Measurements from ENCODE around the gene ZCCHC4. TPM values are rescaled to one million over a fixed set of nuclear protein-coding genes. Genes with fewer than 3 reads are reported as not detected.

ZCCHC4 gene
- total and polyA plus RNA-seq, 2 of the 8 experiments (the other 6 are each of a cell fraction or from before 2014, with no cell fraction given) = 9.8 to 12.5 TPM

- H2BK12ac ChIP-seq (ENCODE audit: low read depth, low read length) = no peak overlapping the region
- H3K27me3 ChIP-seq (replicated peaks in 1 of 4; ENCODE audit: control insufficient read depth in 3 of 4, extremely low read depth in 1 of 4, insufficient read depth in 3 of 4, low read length in 3 of 4) = no peaks in the 10 kb centered on the region
- no peak overlapping the region for H3K4me2 ChIP-seq (ENCODE audit: insufficient read depth in 1 of 2, low read depth in 2 of 2, low read length in 2 of 2)
- FAIRE-seq = no peak
- DNase-seq (ENCODE audit: low read depth in 1 of 2, low spot score in 2 of 2) = no peak
- peaks cover 0 to 2% of the 10 kb centered on the region in 2 experiments for H4K20me1 ChIP-seq (replicated peaks in 1 of 2; ENCODE audit: control insufficient read depth in 1 of 2, insufficient read depth in 2 of 2, low read length in 2 of 2)
- no peak overlapping the region for H3K18ac ChIP-seq (ENCODE audit: extremely low read depth, low read length)
- H3K14ac ChIP-seq (ENCODE audit: insufficient read length) = no peak overlapping the region
- no peak overlapping the region for H2BK20ac ChIP-seq (ENCODE audit: low read length)
- no peak overlapping the region for H3K4ac ChIP-seq (replicated peaks; ENCODE audit: insufficient read length, low read depth, low read length)
- CTCF ChIA-PET (ENCODE audit: partially characterized antibody) = no interaction called here
- H2BK120ac ChIP-seq (replicated peaks; ENCODE audit: low read depth, low read length) = no peak overlapping the region
- H3K27ac ChIP-seq (ENCODE audit: low read depth, low read length) = no peak overlapping the region
- H3K56ac ChIP-seq (replicated peaks; ENCODE audit: insufficient read length, low read depth, low read length) = no peak overlapping the region
- no peaks in the 10 kb centered on the region for H3K9me3 ChIP-seq (ENCODE audit: insufficient read depth in 2 of 2, low read depth in 1 of 2, low read length in 1 of 2)
- POLR2A ChIA-PET (ENCODE audit: partially characterized antibody) = no interaction called here
- H3K36me3 ChIP-seq (ENCODE audit: control insufficient read depth in 2 of 4, insufficient read depth in 4 of 4, low read length in 3 of 4) = peaks cover 0 to 64% (median 18%) of the 10 kb centered on the region in 4 experiments; a peak in 7 of 8 replicates
- 80% methylated on average over 1 of the region's 1 CpG; no CpG with 5 or more reads in 1 of the 2 experiments for WGBS, 2 experiments (ENCODE audit: extremely low coverage in 1 of 2, insufficient coverage in 1 of 2, insufficient read length in 1 of 2, insufficient replicate concordance in 2 of 2, low coverage in 1 of 2, low lambda C conversion rate in 2 of 2, missing lambda C conversion rate in 1 of 2)
- no peak overlapping the region for H2AK5ac ChIP-seq (ENCODE audit: low read depth, low read length)
- H4K91ac ChIP-seq (replicated peaks; ENCODE audit: insufficient read length, low read length) = no peak overlapping the region
- no peak overlapping the region for H2BK5ac ChIP-seq (ENCODE audit: low read depth, low read length)
- no peak overlapping the region for H4K8ac ChIP-seq (ENCODE audit: extremely low read depth, insufficient read depth, low read length)
- H3K79me2 ChIP-seq (ENCODE audit: control insufficient read depth in 1 of 2, insufficient read depth in 2 of 2, low read length in 2 of 2) = no peaks in the 10 kb centered on the region
- H2AFZ ChIP-seq (ENCODE audit: low read length) = no peak overlapping the region
- H3K4me3 ChIP-seq (ENCODE audit: extremely low read depth in 1 of 4, insufficient read depth in 2 of 4, low read depth in 3 of 4, low read length in 4 of 4) = no peak overlapping the region
- no peaks in the 10 kb centered on the region; the same call in 1 of the 2 replicates for H3K79me1 ChIP-seq (ENCODE audit: low read depth, low read length)
- H3K23ac ChIP-seq (ENCODE audit: insufficient read length) = no peak overlapping the region
- no peak overlapping the region for H3K9ac ChIP-seq (replicated peaks in 1 of 4; ENCODE audit: extremely low read depth in 1 of 4, low read depth in 3 of 4, low read length in 3 of 4)
- H3K4me1 ChIP-seq (replicated peaks in 1 of 4; ENCODE audit: control insufficient read depth in 3 of 4, insufficient read depth in 4 of 4, low read length in 3 of 4) = no peaks in the 10 kb centered on the region
- no peak overlapping the region for H2BK15ac ChIP-seq (ENCODE audit: low read length)
- H3K23me2 ChIP-seq (ENCODE audit: low read depth, low read length) = no peaks in the 10 kb centered on the region
- no peak overlapping the region for H4K5ac ChIP-seq (ENCODE audit: insufficient read length, low read depth, low read length)
- TF ChIP-seq YY1 (IDR thresholded peaks at IDR 0.05; ENCODE audit: low read depth, low read length) (no peak), CBX8 (IDR thresholded peaks at IDR 0.05; ENCODE audit: borderline replicate concordance, low read depth, low read length) (no peak), RFX5 (IDR thresholded peaks at IDR 0.05; ENCODE audit: borderline replicate concordance, low read depth, low read length) (no peak), CHD2 (IDR thresholded peaks at IDR 0.05; ENCODE audit: low read length) (no peak), TCF12 (IDR thresholded peaks at IDR 0.05; ENCODE audit: low read depth, low read length) (no peak), EZH2 (IDR thresholded peaks at IDR 0.05; ENCODE audit: low read depth, low read length, severe bottlenecking) (no peak), TAF7 (optimal IDR thresholded peaks at IDR 0.05; ENCODE audit: borderline replicate concordance, low read depth, low read length) (no peak), KDM5A (IDR thresholded peaks at IDR 0.05; ENCODE audit: low read length) (no peak), USF2 (IDR thresholded peaks at IDR 0.05; ENCODE audit: low read length) (no peak), SAP30 (IDR thresholded peaks at IDR 0.05; ENCODE audit: insufficient read depth, insufficient replicate concordance, low read length) (no peak), E2F6 (IDR thresholded peaks at IDR 0.05) (no peak), POLR2AphosphoS5 (IDR thresholded peaks at IDR 0.05; ENCODE audit: low read depth, low read length) (no peak), SIN3A (conservative IDR thresholded peaks at IDR 0.05 in 1 of 2, IDR thresholded peaks at IDR 0.05 in 1 of 2; ENCODE audit: low read depth in 1 of 2, low read length in 2 of 2) (no peak)
Measured at GRCh38 chr4:25402521-25402920, 89.9 kb downstream of the ZCCHC4 start.
